ENCODE measurements around the gene FBXO31.

Gene FBXO31

DNA sequence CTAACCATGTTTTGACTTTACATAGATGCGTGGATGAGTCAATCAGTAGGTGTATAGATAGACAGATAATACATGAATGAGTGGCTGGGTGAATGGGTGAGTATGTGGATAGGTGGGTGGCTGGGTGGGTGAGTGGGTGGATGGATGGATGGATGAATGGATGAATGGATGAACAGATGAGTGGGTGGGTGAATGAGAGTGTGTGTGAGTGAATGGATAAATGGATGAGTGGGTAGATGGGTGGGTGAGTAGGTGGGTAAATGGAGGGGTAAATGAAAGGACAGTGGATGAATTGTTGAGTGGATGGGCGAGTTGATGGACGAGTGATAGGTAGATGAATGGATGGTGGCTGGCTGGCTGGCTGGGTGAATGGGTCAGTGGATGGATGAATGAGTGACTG, 89.6 kb downstream of the FBXO31 start:
- no peaks in the 10 kb centered on the region for H3K79me2 ChIP-seq
- no peak overlapping the region for H3K9ac ChIP-seq
- H3K27me3 ChIP-seq (ENCODE audit: control insufficient read depth, insufficient read depth, low read length) = no peaks in the 10 kb centered on the region
- H3K4me1 ChIP-seq = no peaks in the 10 kb centered on the region
- H3K9me3 ChIP-seq (ENCODE audit: control insufficient read depth, low read length) = no peaks in the 10 kb centered on the region
- TF ChIP-seq, protein P1, sequence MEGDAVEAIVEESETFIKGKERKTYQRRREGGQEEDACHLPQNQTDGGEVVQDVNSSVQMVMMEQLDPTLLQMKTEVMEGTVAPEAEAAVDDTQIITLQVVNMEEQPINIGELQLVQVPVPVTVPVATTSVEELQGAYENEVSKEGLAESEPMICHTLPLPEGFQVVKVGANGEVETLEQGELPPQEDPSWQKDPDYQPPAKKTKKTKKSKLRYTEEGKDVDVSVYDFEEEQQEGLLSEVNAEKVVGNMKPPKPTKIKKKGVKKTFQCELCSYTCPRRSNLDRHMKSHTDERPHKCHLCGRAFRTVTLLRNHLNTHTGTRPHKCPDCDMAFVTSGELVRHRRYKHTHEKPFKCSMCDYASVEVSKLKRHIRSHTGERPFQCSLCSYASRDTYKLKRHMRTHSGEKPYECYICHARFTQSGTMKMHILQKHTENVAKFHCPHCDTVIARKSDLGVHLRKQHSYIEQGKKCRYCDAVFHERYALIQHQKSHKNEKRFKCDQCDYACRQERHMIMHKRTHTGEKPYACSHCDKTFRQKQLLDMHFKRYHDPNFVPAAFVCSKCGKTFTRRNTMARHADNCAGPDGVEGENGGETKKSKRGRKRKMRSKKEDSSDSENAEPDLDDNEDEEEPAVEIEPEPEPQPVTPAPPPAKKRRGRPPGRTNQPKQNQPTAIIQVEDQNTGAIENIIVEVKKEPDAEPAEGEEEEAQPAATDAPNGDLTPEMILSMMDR (IDR thresholded peaks at IDR 0.05) = no peak
- no peaks in the 10 kb centered on the region for H3K36me3 ChIP-seq (ENCODE audit: control insufficient read depth, insufficient read depth, low read length)
- H3K27ac ChIP-seq = no peak overlapping the region
- H2AFZ ChIP-seq = no peak overlapping the region
- H3K4me2 ChIP-seq (ENCODE audit: low read length) = no peak overlapping the region
- H3K4me3 ChIP-seq (ENCODE audit: low read depth, low read length) = no peak overlapping the region

DNA sequence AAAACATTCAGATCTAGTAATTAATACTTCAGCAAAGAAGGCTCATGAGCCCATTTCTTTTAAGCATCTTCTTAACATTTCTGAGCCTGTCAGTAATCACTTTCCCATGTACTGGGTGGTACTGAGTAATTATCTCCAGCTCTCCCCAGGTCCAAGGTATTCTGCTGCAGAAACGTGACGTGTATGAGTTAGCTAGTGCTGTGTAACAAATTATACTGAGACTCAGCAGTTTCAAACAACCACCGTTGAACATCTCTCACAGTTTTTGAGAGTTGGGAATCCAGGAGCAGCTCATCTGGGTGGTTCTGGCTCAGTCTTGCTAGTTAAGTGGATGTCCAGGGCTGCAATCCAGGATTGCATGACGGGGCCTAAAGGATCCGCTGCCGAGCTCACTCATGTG, 91.6 kb downstream of the FBXO31 start:
- Histone ChIP-seq H3K36me3 (ENCODE audit: control insufficient read depth, insufficient read depth, low read length) (no peaks in the 10 kb centered on the region), H3K4me2 (ENCODE audit: low read length) (no peak overlapping the region), H3K4me3 (ENCODE audit: low read depth, low read length) (no peak overlapping the region), H3K9me3 (ENCODE audit: control insufficient read depth, low read length) (no peaks in the 10 kb centered on the region), H3K4me1 (no peaks in the 10 kb centered on the region), H3K79me2 (no peaks in the 10 kb centered on the region), H2AFZ (no peak overlapping the region), H3K9ac (no peak overlapping the region), H3K27ac (no peak overlapping the region), H3K27me3 (ENCODE audit: control insufficient read depth, insufficient read depth, low read length) (no peaks in the 10 kb centered on the region)
- TF ChIP-seq, protein P1 (IDR thresholded peaks at IDR 0.05) = no peak

DNA sequence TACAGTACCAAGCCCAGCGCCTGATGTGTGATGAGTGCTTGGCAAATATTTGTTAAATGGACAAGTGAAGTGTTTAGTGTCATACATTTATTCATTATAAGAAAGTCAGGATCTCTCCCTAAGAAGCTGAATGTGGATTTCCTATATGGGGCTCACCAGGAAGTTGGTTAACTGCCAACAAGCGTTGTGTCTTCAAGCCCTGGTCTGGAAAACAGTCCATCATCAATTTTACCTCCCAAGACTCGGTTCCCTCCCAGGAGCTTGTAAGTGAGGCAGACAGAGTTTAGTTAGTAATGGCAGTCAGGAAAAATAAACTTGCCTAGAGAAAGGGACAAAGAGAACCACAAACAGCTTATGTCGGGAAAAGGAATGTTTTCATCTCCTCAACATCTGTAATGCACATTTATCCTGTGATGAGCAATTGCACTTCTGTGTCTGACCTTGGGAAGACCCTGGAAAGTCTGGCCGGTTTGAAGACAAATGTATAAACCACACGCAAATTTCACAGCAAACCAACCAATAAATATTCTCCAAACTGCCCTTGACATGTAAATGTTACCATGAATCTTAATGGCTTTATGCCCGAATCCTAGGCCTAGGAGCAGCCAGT, 94.7 kb downstream of the FBXO31 start:
- no peak overlapping the region for H3K9ac ChIP-seq
- no peak overlapping the region for H3K4me2 ChIP-seq (ENCODE audit: low read length)
- no peaks in the 10 kb centered on the region for H3K27me3 ChIP-seq (ENCODE audit: control insufficient read depth, insufficient read depth, low read length)
- TF ChIP-seq, protein P1 (IDR thresholded peaks at IDR 0.05) = no peak
- H3K79me2 ChIP-seq = no peaks in the 10 kb centered on the region
- H3K9me3 ChIP-seq (ENCODE audit: control insufficient read depth, low read length) = no peaks in the 10 kb centered on the region
- no peak overlapping the region for H3K27ac ChIP-seq
- H2AFZ ChIP-seq = no peak overlapping the region
- no peaks in the 10 kb centered on the region for H3K4me1 ChIP-seq
- H3K36me3 ChIP-seq (ENCODE audit: control insufficient read depth, insufficient read depth, low read length) = no peaks in the 10 kb centered on the region
- H3K4me3 ChIP-seq (ENCODE audit: low read depth, low read length) = no peak overlapping the region

DNA sequence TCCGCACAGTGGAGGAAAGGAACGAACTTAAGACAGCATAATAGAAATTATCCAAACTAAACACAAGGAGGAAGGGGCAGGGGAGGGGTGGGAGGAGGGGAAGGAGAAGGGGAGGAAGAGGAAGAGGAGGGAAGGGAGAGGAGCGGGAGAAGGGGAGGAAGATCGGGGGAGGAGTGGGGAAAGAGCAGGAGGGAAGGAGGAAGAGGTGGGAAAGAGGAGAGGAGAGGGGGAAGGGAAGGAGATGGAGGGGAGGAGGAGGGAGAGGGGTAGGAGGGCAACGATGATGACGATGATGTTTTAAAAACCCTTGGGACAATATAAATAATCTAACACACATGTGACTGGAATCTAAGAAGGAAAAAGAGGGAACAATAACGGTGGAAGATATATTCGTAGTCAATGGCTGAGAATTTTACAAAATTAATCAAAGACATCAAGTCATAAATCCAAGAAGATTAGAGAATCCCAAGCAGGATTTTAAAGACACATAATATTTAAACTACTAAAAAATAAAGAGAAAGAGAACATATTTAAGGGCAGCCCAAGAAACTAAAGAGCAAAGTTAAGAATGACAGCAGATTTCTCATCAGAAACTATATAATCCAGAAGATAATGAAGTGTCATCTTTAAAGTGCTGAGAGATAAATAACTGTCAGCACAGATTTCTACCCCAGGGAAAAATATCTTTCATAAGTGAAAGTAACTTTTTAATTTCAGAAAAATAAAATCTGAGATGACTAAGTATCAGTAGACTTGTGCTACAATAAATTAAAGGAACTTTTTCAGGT, 96.5 kb downstream of the FBXO31 start:
- H3K36me3 ChIP-seq (ENCODE audit: control insufficient read depth, insufficient read depth, low read length) = no peaks in the 10 kb centered on the region
- H3K79me2 ChIP-seq = no peaks in the 10 kb centered on the region
- no peak overlapping the region for H2AFZ ChIP-seq
- no peak overlapping the region for H3K4me3 ChIP-seq (ENCODE audit: low read depth, low read length)
- H3K27me3 ChIP-seq (ENCODE audit: control insufficient read depth, insufficient read depth, low read length) = no peaks in the 10 kb centered on the region
- H3K27ac ChIP-seq = no peak overlapping the region
- no peaks in the 10 kb centered on the region for H3K4me1 ChIP-seq
- no peak overlapping the region for H3K9ac ChIP-seq
- H3K9me3 ChIP-seq (ENCODE audit: control insufficient read depth, low read length) = no peaks in the 10 kb centered on the region
- TF ChIP-seq, protein P1 (IDR thresholded peaks at IDR 0.05) = no peak
- no peak overlapping the region for H3K4me2 ChIP-seq (ENCODE audit: low read length)
